Measurements from ENCODE around the gene STK39. TPM values are rescaled to one million over a fixed set of nuclear protein-coding genes. Genes with fewer than 3 reads are reported as not detected.

STK39 gene
- total RNA-seq, 1 experiment from 2014 or later, result 22.1 TPM

GRCh38 chr2:168212167-168212566 is 35.2 kb downstream of the STK39 start:
- H3K27me3 Mint-ChIP-seq (ENCODE audit: low read depth), result no peaks in the 10 kb centered on the region
- H4K8ac ChIP-seq (replicated peaks; ENCODE audit: insufficient read length, low read depth, low read length), result no peak overlapping the region
- H3K56ac ChIP-seq (ENCODE audit: insufficient read length, low read depth, low read length), result no peak overlapping the region
- no peaks in the 10 kb centered on the region for H3K23me2 ChIP-seq (ENCODE audit: insufficient read length, low read depth, low read length, poor library complexity, severe bottlenecking)
- no peak for TF ChIP-seq CTCF (conservative IDR thresholded peaks at IDR 0.05)
- H3T11ph ChIP-seq (ENCODE audit: low read length), result no peak overlapping the region
- H3K4me3 Mint-ChIP-seq, result no peak overlapping the region
- no peak overlapping the region for H3K23ac ChIP-seq (ENCODE audit: insufficient read length, low read depth, low read length)
- peaks cover 8 to 11% of the 10 kb centered on the region in 2 experiments for H3K4me1 Mint-ChIP-seq
- H3K9ac ChIP-seq (ENCODE audit: extremely low read depth, insufficient read length, low read length), result no peak overlapping the region
- no peaks in the 10 kb centered on the region for H3K9me3 Mint-ChIP-seq
- H2BK20ac ChIP-seq (ENCODE audit: low read depth, low read length, poor library complexity, severe bottlenecking), result no peak overlapping the region
- H4K91ac ChIP-seq (ENCODE audit: insufficient read length, low read depth, low read length), result no peak overlapping the region
- no peak for DNase-seq
- H3K79me1 ChIP-seq (ENCODE audit: insufficient read depth, low read depth, low read length, poor library complexity, severe bottlenecking), result no peaks in the 10 kb centered on the region
- H2BK12ac ChIP-seq (ENCODE audit: insufficient read length, low read depth, low read length), result no peak overlapping the region
- H2BK5ac ChIP-seq (ENCODE audit: insufficient read length, low read length), result no peak overlapping the region
- no peaks in the 10 kb centered on the region for H3K36me3 Mint-ChIP-seq (ENCODE audit: insufficient read depth in 1 of 3, low read depth in 3 of 3)
- H3K14ac ChIP-seq (ENCODE audit: insufficient read depth, low read length), result no peak overlapping the region
- H3K27ac Mint-ChIP-seq, result peak overlapping the region in 1 of 3 experiments; percentile 34; a peak in 2 of 7 replicates
- no CpG with 5 or more reads among the region's 4 CpGs for WGBS (ENCODE audit: extremely low coverage, insufficient read length, low lambda C conversion rate)
- no peaks in the 10 kb centered on the region for H3K79me2 ChIP-seq (ENCODE audit: insufficient read depth, low read length)
- H3K4me1 ChIP-seq (ENCODE audit: insufficient read depth, low read length), result peaks cover 3% of the 10 kb centered on the region; the same call in 1 of the 2 replicates
- H2AK5ac ChIP-seq (ENCODE audit: insufficient read length, low read length), result no peak overlapping the region
- no peak overlapping the region for H2BK120ac ChIP-seq (ENCODE audit: low read depth, low read length, poor library complexity, severe bottlenecking)
- H4K20me1 ChIP-seq (ENCODE audit: control insufficient read depth, insufficient read depth, insufficient read length), result no peaks in the 10 kb centered on the region
- no peaks in the 10 kb centered on the region for H3K27me3 ChIP-seq (ENCODE audit: insufficient read depth, low read length)
- no peak overlapping the region for H2BK15ac ChIP-seq (ENCODE audit: low read depth, low read length)
- H3K4ac ChIP-seq (ENCODE audit: low read depth, low read length), result no peak overlapping the region
- no peak overlapping the region for H3K18ac ChIP-seq (ENCODE audit: insufficient read length, low read depth, low read length)
- no peaks in the 10 kb centered on the region for H3K9me3 ChIP-seq (ENCODE audit: control insufficient read depth, low read depth, low read length)
- H3K27ac ChIP-seq (ENCODE audit: insufficient read length, low read depth, low read length), result no peak overlapping the region
- no peak overlapping the region for H3K4me2 ChIP-seq (ENCODE audit: insufficient read depth, insufficient read length, low read length)
- no peak overlapping the region for H4K5ac ChIP-seq (ENCODE audit: insufficient read length, low read depth, low read length)
- H2AFZ ChIP-seq (ENCODE audit: low read length), result no peak overlapping the region
